HG03571 (cell line): ENCODE data around the gene CELF1.

Source experiments
- ATAC-seq: cut with Tn5 transposase; IDR thresholded peaks from one replicate; pipeline ENCODE4 v1.9.1; 2021; ENCODE audit not compliant: unreplicated experiment

Gene CELF1

GRCh38 chr11:47426062-47426956, 126.6 kb downstream of the CELF1 start, which contains the start of gene PSMC3:
Gene PSMC3, minus strand, starts transcription at chr11:47426439. Its CDS starts 160 bp downstream, at chr11:47426279.
- peak; percentile 85 for ATAC-seq

GRCh38 chr11:47425611-47426010, 127.3 kb downstream of the CELF1 start:
- ATAC-seq: no peak

- no peak for ATAC-seq
Measured at GRCh38 chr11:47418454-47419259, 134.3 kb downstream of the CELF1 start.

GRCh38 chr11:47417712-47418111, 135.2 kb downstream of the CELF1 start:
- no peak for ATAC-seq

GRCh38 chr11:47415949-47416472, 136.9 kb downstream of the CELF1 start:
- ATAC-seq: no peak
